ENCODE measurements around the gene PHTF2.

- TF ChIP-seq, protein P1, sequence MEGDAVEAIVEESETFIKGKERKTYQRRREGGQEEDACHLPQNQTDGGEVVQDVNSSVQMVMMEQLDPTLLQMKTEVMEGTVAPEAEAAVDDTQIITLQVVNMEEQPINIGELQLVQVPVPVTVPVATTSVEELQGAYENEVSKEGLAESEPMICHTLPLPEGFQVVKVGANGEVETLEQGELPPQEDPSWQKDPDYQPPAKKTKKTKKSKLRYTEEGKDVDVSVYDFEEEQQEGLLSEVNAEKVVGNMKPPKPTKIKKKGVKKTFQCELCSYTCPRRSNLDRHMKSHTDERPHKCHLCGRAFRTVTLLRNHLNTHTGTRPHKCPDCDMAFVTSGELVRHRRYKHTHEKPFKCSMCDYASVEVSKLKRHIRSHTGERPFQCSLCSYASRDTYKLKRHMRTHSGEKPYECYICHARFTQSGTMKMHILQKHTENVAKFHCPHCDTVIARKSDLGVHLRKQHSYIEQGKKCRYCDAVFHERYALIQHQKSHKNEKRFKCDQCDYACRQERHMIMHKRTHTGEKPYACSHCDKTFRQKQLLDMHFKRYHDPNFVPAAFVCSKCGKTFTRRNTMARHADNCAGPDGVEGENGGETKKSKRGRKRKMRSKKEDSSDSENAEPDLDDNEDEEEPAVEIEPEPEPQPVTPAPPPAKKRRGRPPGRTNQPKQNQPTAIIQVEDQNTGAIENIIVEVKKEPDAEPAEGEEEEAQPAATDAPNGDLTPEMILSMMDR (IDR thresholded peaks at IDR 0.05; ENCODE audit: low read depth, low read length), result no peak
- no peak for TF ChIP-seq POLR2A (IDR thresholded peaks at IDR 0.05; ENCODE audit: extremely low read depth, insufficient read length)
- TF ChIP-seq MYC (IDR thresholded peaks at IDR 0.05; ENCODE audit: low read depth, low read length), result no peak
Measured at GRCh38 chr7:77950548-77950947, 152.0 kb downstream of the PHTF2 start.

All from NB4 (cell line).